BJ (cell line): ENCODE measurements around the gene RTN4R. TPM values are rescaled to one million over a fixed set of nuclear protein-coding genes. Genes with fewer than 3 reads are reported as not detected.
"Not testable (repeated sequence)": the region's sequence is repeated elsewhere in the genome, so short reads cannot be mapped to it uniquely, and the experiment has no call there.

Source experiments
- CTCF ChIA-PET: fragments of 350-600 bp; formaldehyde crosslinking; extraction: SDS; loops from one replicate; lab custom pipeline; 2021; ENCODE audit warnings: antibody characterized with exemption, inconsistent platforms; lab: Yijun Ruan, JAX
- POLR2A ChIA-PET: fragments of 300-600 bp; sonication (Branson Sonifier 250); formaldehyde crosslinking; extraction: SDS; loops from one replicate; lab custom pipeline; 2021; ENCODE audit warnings: antibody characterized with exemption; lab: Charles Lee
- DNase-seq: peaks from one replicate; pipeline ENCODE4 v3.0.0-alpha.2; 2011; ENCODE audit warnings: low read depth
- H3K27me3 ChIP-seq: 2 replicates; pipeline ENCODE4 v1.6.0; 2011; ENCODE audit warnings: low read length; ENCODE audit not compliant: control insufficient read depth, insufficient read depth
- H3K36me3 ChIP-seq: 2 replicates; pipeline ENCODE4 v1.5.1; 2011; ENCODE audit warnings: low read length; ENCODE audit not compliant: control insufficient read depth, insufficient read depth
- H3K4me3 ChIP-seq: 2 replicates; pipeline ENCODE4 v1.5.1; 2011; ENCODE audit warnings: low read depth, mild to moderate bottlenecking, control low read depth, low read length
- CTCF ChIP-seq: IDR thresholded peaks from 2 replicates; pipeline ENCODE4 v1.5.1; 2011; ENCODE audit warnings: low read depth, mild to moderate bottlenecking, control low read depth, inconsistent platforms, low read length, moderate library complexity; ENCODE audit not compliant: insufficient read depth
- polyA minus RNA-seq: library from RNA; depleted of rRNA, polyadenylated mRNA; stranded (reverse); fragments of >200 nt; gene quantifications from 2 replicates; pipeline ENCODE4 v1.2.3, GENCODE V29; 2011; rRNA and poly(A)+ RNA removed
- polyA plus RNA-seq: library from polyadenylated mRNA; depleted of rRNA; stranded (reverse); fragments of >200 nt; gene quantifications from 2 replicates; pipeline ENCODE4 v1.2.3, GENCODE V29; 2011; rRNA removed

Gene RTN4R
- polyA plus RNA-seq = 0.40 and 0.77 TPM in 2 replicates
- 0.28 and 0.41 TPM in 2 replicates for polyA minus RNA-seq

DNA sequence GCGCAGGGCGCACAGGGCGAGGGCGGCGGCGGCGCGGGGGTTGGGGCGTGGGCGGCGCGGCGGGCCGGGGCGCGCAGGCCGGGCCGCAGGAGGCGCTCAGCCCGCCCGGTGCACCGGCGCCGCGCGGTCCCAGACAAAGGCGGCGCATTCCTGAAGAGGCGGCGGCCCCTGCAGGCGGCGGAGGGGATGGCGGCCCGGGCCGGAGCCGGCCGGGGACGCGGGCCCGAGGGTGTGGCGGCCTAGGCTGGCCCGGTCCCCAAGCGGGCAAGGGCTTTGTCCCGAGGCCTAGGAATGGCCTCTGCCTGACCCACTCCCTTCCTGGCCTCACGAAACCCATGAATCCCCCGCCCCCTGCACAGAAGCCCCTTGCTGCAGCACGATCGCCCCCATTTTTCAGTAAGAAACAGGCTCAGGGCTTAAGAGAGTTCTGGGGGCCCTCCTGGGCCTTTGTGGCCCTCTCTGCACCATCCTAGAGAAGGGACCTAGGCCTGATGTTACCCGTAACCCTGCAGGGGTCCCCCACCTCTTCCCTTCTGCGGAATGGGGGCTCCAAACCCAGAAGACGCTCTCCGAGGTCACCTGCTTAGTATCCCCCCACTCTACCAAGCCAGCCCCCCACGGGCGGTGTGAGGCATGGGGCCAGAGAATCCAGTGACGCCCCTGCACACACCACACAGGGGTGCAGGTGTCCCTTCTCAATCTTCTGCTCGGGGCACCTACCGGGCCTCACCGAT is at the start of gene RTN4R:
Gene RTN4R, minus strand, starts transcription at position 40 of the 734 bp plus-strand sequence. CDS start 226 bp downstream, outside the sequence.
- ChIA-PET CTCF (interaction anchor here (5.2 to 5.7 kb wide), 2 partner anchors 15 to 111 kb away, joined by 19 to 25 read pairs; no protein-coding TSS in a partner anchor), POLR2A (no interaction called here)
- no peak for DNase-seq
- 0 out of 2 replicates have a peak, but pooled peaks cover 2% of the 10 kb centered on the region for H3K27me3 ChIP-seq
- no peaks in the 10 kb centered on the region for H3K36me3 ChIP-seq
- TF ChIP-seq CTCF = peak; percentile 33
- H3K4me3 ChIP-seq = peak within 1 kb of the TSS; percentile 23

DNA sequence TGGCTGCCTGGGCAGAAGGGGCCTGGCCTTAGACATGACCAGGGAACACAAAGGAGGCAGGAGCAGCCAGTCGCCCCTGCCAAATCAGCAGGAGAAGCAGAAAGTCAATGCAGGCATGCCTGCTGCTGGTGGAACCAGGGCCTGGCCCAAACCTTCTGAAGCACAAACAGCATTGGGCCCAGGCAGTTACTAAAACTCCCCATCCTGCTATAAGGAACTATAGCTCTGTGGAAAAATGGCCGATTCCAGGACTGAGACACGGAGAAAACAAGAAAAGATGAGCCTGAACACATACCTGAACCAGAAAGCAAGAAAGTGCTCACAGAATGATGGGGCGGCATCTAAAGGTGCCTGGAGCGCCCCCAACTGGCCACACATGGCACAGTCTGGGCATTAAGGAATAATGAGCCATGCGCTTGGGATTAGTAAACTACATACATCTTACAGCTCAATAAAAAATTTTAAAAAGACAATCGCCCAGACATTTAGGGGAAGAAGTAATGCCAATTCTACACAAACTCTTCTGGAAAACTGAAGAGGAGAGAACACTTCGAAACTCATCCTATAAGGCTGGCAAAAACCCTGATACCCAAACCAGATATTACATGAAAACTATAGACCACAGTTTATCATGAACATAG is 49.4 kb upstream of the RTN4R start:
- DNase-seq = not testable (repeated sequence)
- CTCF ChIA-PET = interaction anchor here (0.5 to 1.5 kb wide), 4 partner anchors 11 to 348 kb away, joined by 3 to 6 read pairs (median 4); no protein-coding TSS in a partner anchor
- peak; percentile 60 for TF ChIP-seq CTCF

DNA sequence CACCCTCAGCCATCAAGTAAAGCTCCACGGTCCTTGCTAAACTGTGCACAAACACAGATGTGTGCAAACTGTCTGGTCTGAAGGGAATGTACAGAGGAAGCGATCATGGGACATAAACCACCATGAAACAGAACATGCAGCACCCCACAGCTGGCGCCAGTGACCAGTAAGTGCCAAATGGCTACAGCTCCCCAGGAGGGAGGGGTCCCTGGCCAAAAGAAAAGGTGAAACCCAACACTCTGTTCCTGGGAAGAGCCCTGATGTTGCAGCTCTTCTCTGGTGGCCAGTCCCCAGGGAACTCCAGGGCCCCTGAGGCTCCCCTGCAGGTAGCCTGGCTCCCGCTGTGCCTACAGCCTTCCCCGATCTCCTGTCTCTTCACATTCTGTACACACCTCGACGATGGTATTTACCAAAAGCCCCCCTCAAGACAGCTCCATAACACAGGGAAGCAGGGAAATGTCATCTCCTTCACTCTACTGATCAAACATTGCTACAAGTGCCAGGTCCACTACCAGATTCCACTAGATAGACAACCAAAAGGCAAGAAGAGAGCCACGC is 48.8 kb upstream of the RTN4R start:
- CTCF ChIA-PET = interaction anchor here (0.6 to 1.5 kb wide), 3 partner anchors 11 to 348 kb away, joined by 3 to 6 read pairs (median 3); no protein-coding TSS in a partner anchor
- no peak for DNase-seq
- Histone ChIP-seq H3K27me3 (no peaks in the 10 kb centered on the region), H3K36me3 (peaks cover 3% of the 10 kb centered on the region; the same call in 1 of the 2 replicates), H3K4me3 (no peak overlapping the region)
- TF ChIP-seq CTCF = no peak
- POLR2A ChIA-PET = no interaction called here

More for the DNA sequence above, 49.4 kb upstream of the RTN4R start:
- H3K36me3 ChIP-seq, H3K4me3 ChIP-seq, H3K27me3 ChIP-seq, POLR2A ChIA-PET: not testable (repeated sequence)

- H3K4me3 ChIP-seq = no peak overlapping the region
- H3K27me3 ChIP-seq = no peaks in the 10 kb centered on the region
- H3K36me3 ChIP-seq = peaks cover 3% of the 10 kb centered on the region; the same call in 1 of the 2 replicates
- no peak for DNase-seq
- no peak for TF ChIP-seq CTCF
- CTCF ChIA-PET = interaction anchor here (0.6 to 1.5 kb wide), 2 partner anchors 10 to 159 kb away, joined by 3 to 6 read pairs; no protein-coding TSS in a partner anchor
- POLR2A ChIA-PET = no interaction called here
Measured at GRCh38 chr22:20316217-20316843, 48.2 kb upstream of the RTN4R start.
